SK-N-SH treated with all-trans-retinoic acid at 6 μM for 48 hours (cell line): ENCODE data around the gene SLC47A2.

Experiments
- ATAC-seq: fragments of 200-7000 bp; cut with Tn5 transposase; 3 replicates; pipeline ENCODE4 v1.9.1; 2020; ENCODE audit warnings: mild to moderate bottlenecking, moderate library complexity
- ARNTL ChIP-seq: fragments of 450-650 bp; formaldehyde crosslinking; IDR thresholded peaks from 2 replicates; pipeline ENCODE4 v1.5.0; 2020; ENCODE audit warnings: low read depth, mild to moderate bottlenecking, moderate library complexity, borderline replicate concordance
- BACH2 ChIP-seq: fragments of 250-450 bp; sonication (Bioruptor Pico); IDR thresholded peaks from 2 replicates; pipeline ENCODE4 v1.9.0; 2021; ENCODE audit warnings: mild to moderate bottlenecking, borderline replicate concordance
- CREB5 ChIP-seq: fragments of 250-450 bp; sonication (Bioruptor Pico); IDR thresholded peaks from 2 replicates; pipeline ENCODE4 v1.5.1; 2020; ENCODE audit warnings: low read depth, mild to moderate bottlenecking, moderate library complexity
- CSRNP3 ChIP-seq: fragments of 250-450 bp; sonication (Bioruptor Pico); IDR thresholded peaks from 2 replicates; pipeline ENCODE4 v1.5.1; 2021; ENCODE audit warnings: mild to moderate bottlenecking, moderate library complexity
- ESRRG ChIP-seq: fragments of 250-450 bp; sonication (Bioruptor Pico); IDR thresholded peaks from 2 replicates; pipeline ENCODE4 v1.6.1; 2021; ENCODE audit warnings: mild to moderate bottlenecking
- GLIS3 ChIP-seq: fragments of 250-450 bp; sonication (Bioruptor Pico); IDR thresholded peaks from 2 replicates; pipeline ENCODE4 v1.5.0; 2020; ENCODE audit warnings: mild to moderate bottlenecking, moderate library complexity
- ISL1 ChIP-seq: fragments of 250-450 bp; sonication (Bioruptor Pico); IDR thresholded peaks from 2 replicates; pipeline ENCODE4 v2.1.2; 2022; ENCODE audit warnings: mild to moderate bottlenecking, moderate library complexity
- OSR1 ChIP-seq: fragments of 250-450 bp; sonication (Bioruptor Pico); IDR thresholded peaks from 2 replicates; pipeline ENCODE4 v1.8.0; 2022; ENCODE audit warnings: moderate library complexity, mild to moderate bottlenecking, inconsistent platforms
- PATZ1 ChIP-seq: fragments of 250-450 bp; sonication (Bioruptor Pico); IDR thresholded peaks from 2 replicates; pipeline ENCODE4 v1.8.0; 2020; ENCODE audit warnings: mild to moderate bottlenecking, moderate library complexity, borderline replicate concordance
- POU6F1 ChIP-seq: fragments of 250-450 bp; sonication (Bioruptor Pico); IDR thresholded peaks from 2 replicates; pipeline ENCODE4 v1.8.0; 2021; ENCODE audit warnings: low read depth, mild to moderate bottlenecking, moderate library complexity, borderline replicate concordance
- PPARA ChIP-seq: fragments of 250-450 bp; sonication (Bioruptor Pico); IDR thresholded peaks from 2 replicates; pipeline ENCODE4 v1.5.0; 2020; ENCODE audit warnings: mild to moderate bottlenecking, borderline replicate concordance
- RARB ChIP-seq: fragments of 250-450 bp; sonication (Bioruptor Pico); IDR thresholded peaks from 2 replicates; pipeline ENCODE4 v1.8.0; 2021; ENCODE audit warnings: mild to moderate bottlenecking, moderate library complexity
- SNAI2 ChIP-seq: fragments of 250-450 bp; sonication (Bioruptor Pico); IDR thresholded peaks from 2 replicates; pipeline ENCODE4 v1.5.0; 2020; ENCODE audit warnings: mild to moderate bottlenecking, moderate library complexity
- TCF4 ChIP-seq: fragments of 250-450 bp; sonication (Bioruptor Pico); IDR thresholded peaks from 2 replicates; pipeline ENCODE4 v1.8.0; 2021; ENCODE audit warnings: mild to moderate bottlenecking, moderate library complexity, borderline replicate concordance
- TOX ChIP-seq: fragments of 250-450 bp; sonication (Bioruptor Pico); IDR thresholded peaks from 2 replicates; pipeline ENCODE4 v1.8.0; 2021; ENCODE audit warnings: mild to moderate bottlenecking, moderate library complexity, borderline replicate concordance
- ZC3H10 ChIP-seq: fragments of 250-450 bp; sonication (Bioruptor Pico); IDR thresholded peaks from 2 replicates; pipeline ENCODE4 v1.5.1; 2021; ENCODE audit warnings: mild to moderate bottlenecking, moderate library complexity
- ZFP3 ChIP-seq: fragments of 250-450 bp; sonication (Bioruptor Pico); IDR thresholded peaks from 2 replicates; pipeline ENCODE4 v1.5.0; 2020; ENCODE audit warnings: mild to moderate bottlenecking, moderate library complexity
- ZFP30 ChIP-seq: fragments of 450-650 bp; formaldehyde crosslinking; IDR thresholded peaks from 2 replicates; pipeline ENCODE4 v1.5.0; 2022; ENCODE audit warnings: mild to moderate bottlenecking, moderate library complexity
- ZNF565 ChIP-seq: fragments of 450-650 bp; formaldehyde crosslinking; conservative IDR thresholded peaks from 2 replicates; pipeline ENCODE4 v1.5.0; 2020; ENCODE audit warnings: low read depth, mild to moderate bottlenecking, moderate library complexity
- ZNF70 ChIP-seq: fragments of 450-650 bp; formaldehyde crosslinking; IDR thresholded peaks from 2 replicates; pipeline ENCODE4 v1.5.0; 2020; ENCODE audit warnings: mild to moderate bottlenecking, moderate library complexity
- ZNF8 ChIP-seq: fragments of 450-650 bp; formaldehyde crosslinking; IDR thresholded peaks from 2 replicates; pipeline ENCODE4 v1.5.0; 2020; ENCODE audit warnings: mild to moderate bottlenecking, moderate library complexity

SLC47A2 gene

GRCh38 chr17:19739241-19740201, 23.1 kb upstream of the SLC47A2 start:
- ATAC-seq = no peak
- no peak for TF ChIP-seq PPARA (CRISPR knock-in tag)
- no peak for TF ChIP-seq TOX (CRISPR knock-in tag)
- TF ChIP-seq GLIS3 (CRISPR knock-in tag) = no peak
- TF ChIP-seq RARB (CRISPR knock-in tag) = no peak
- TF ChIP-seq ZFP3 (CRISPR knock-in tag) = no peak
- no peak for TF ChIP-seq ISL1 (CRISPR knock-in tag)
- no peak for TF ChIP-seq ZNF8
- no peak for TF ChIP-seq POU6F1 (CRISPR knock-in tag)
- no peak for TF ChIP-seq SNAI2
- TF ChIP-seq OSR1 (CRISPR knock-in tag) = no peak
- TF ChIP-seq ZNF70 = no peak
- no peak for TF ChIP-seq ARNTL
- no peak for TF ChIP-seq TCF4 (CRISPR knock-in tag)
- no peak for TF ChIP-seq ZC3H10 (CRISPR knock-in tag)
- TF ChIP-seq CREB5 = no peak
- TF ChIP-seq ESRRG (CRISPR knock-in tag) = no peak
- no peak for TF ChIP-seq ZNF565 (CRISPR knock-in tag)
- TF ChIP-seq PATZ1 (CRISPR knock-in tag) = no peak
- no peak for TF ChIP-seq ZFP30 (CRISPR knock-in tag)

- ATAC-seq = no peak
- TF ChIP-seq OSR1 (CRISPR knock-in tag) (no peak), BACH2 (CRISPR knock-in tag) (no peak), ESRRG (CRISPR knock-in tag) (no peak), POU6F1 (CRISPR knock-in tag) (no peak), RARB (CRISPR knock-in tag) (no peak), ZFP3 (CRISPR knock-in tag) (no peak)
- TF ChIP-seq, all 23 proteins: peak for 0
These were observed 22.4 kb upstream of the SLC47A2 start for GRCh38 chr17:19738757-19739156.

GRCh38 chr17:19738073-19738449, 21.7 kb upstream of the SLC47A2 start:
- ATAC-seq = no peak

More at GRCh38 chr17:19738073-19738449, 21.7 kb upstream of the SLC47A2 start:
- TF ChIP-seq ZFP30 (CRISPR knock-in tag) (no peak), CREB5 (no peak), RARB (CRISPR knock-in tag) (no peak), ARNTL (no peak), CSRNP3 (CRISPR knock-in tag) (no peak), GLIS3 (CRISPR knock-in tag) (no peak), OSR1 (CRISPR knock-in tag) (no peak), PATZ1 (CRISPR knock-in tag) (no peak), POU6F1 (CRISPR knock-in tag) (no peak), ESRRG (CRISPR knock-in tag) (no peak)
